ENCODE data around the gene HEPHL1. TPM values are rescaled to one million over a fixed set of nuclear protein-coding genes. Genes with fewer than 3 reads are reported as not detected.

The HEPHL1 gene
- total and polyA plus RNA-seq, 2 donors (not counting 1 experiment from before 2014, with no cell fraction given): not detected

DNA sequence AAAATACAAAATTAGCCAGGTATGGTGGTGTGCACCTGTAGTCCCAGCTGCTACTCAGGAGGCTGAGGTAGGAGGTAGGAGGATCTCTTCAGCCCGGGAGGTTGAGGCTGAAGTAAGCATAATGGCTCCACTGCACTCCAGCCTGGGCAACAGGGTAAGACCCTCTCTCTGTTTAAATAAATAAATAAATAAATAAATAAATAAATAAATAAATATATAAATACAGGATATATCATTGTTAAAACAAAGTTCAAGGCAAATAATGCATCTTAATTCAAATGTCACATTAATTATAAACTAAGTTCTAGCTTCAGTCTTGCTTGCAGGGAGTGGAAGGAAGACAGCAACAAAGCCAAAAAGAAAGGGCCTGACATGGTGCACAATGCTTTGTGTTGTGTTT is 63.0 kb downstream of the HEPHL1 start:
- H3K27me3 Mint-ChIP-seq: peaks cover 18% of the 10 kb centered on the region

DNA sequence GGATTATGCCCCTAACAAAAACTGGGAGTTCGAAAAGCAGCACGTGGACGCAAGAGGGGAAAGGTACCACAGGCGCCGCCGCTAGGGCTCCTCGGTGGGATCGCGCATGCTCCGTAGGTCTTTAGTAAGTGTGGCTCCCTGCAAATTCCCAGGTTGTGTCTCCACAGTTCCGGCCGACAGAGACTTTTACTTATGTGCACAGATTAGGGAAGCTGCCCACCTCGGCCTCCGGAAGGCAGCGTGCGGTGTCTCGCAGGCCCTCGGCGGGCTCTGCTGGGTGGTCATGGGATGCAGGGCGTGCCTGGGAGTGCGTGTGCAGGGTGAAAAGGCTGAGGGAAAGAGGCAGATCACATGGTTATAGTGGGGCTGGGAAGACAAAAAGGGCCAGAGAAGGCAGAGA is 67.8 kb downstream of the HEPHL1 start:
- Histone ChIP-seq H2AFZ (ENCODE audit: insufficient read depth, low read depth, low read length, poor library complexity, severe bottlenecking) (no peak overlapping the region), H3K27me3 (replicated peaks in 1 of 4; ENCODE audit: control extremely low read depth in 1 of 4, control insufficient read depth in 3 of 4, insufficient read depth in 4 of 4, low read length in 3 of 4) (no peaks in the 10 kb centered on the region), H3K4me3 (ENCODE audit: control extremely low read depth in 1 of 5, extremely low read depth in 1 of 5, insufficient read depth in 1 of 5, low read depth in 2 of 5, low read length in 4 of 5) (no peak overlapping the region), H3K27ac (ENCODE audit: low read length in 2 of 2) (no peak overlapping the region), H3K36me3 (replicated peaks in 1 of 2; ENCODE audit: control extremely low read depth in 1 of 2, control insufficient read depth in 1 of 2, extremely low read depth in 1 of 2, insufficient read depth in 2 of 2, low read length in 1 of 2) (no peaks in the 10 kb centered on the region), H3K9me3 (ENCODE audit: control extremely low read depth in 1 of 3, control insufficient read depth in 2 of 3, insufficient read depth in 1 of 3, low read length in 2 of 3) (peaks cover 0 to 6% (median 0%) of the 10 kb centered on the region in 3 donors), H3K9ac (ENCODE audit: low read length) (no peak overlapping the region), H4K20me1 (ENCODE audit: control insufficient read depth, insufficient read depth, low read length, poor library complexity, severe bottlenecking) (no peaks in the 10 kb centered on the region), H3K4me2 (replicated peaks; ENCODE audit: low read depth, low read length, poor library complexity, severe bottlenecking) (no peak overlapping the region), H3K79me2 (ENCODE audit: control insufficient read depth, insufficient read depth, low read length) (no peaks in the 10 kb centered on the region), H3K4me1 (ENCODE audit: control insufficient read depth in 2 of 2, insufficient read depth in 2 of 2, low read length in 2 of 2) (no peaks in the 10 kb centered on the region)
- no peak for DNase-seq
- no peak for ATAC-seq (ENCODE audit: low read depth)
- 96% methylated on average over 21 of the region's 21 CpGs for WGBS (ENCODE audit: insufficient coverage)
- peaks cover 2% of the 10 kb centered on the region for H3K9me3 Mint-ChIP-seq (ENCODE audit: insufficient read depth)
- TF ChIP-seq, protein P1, sequence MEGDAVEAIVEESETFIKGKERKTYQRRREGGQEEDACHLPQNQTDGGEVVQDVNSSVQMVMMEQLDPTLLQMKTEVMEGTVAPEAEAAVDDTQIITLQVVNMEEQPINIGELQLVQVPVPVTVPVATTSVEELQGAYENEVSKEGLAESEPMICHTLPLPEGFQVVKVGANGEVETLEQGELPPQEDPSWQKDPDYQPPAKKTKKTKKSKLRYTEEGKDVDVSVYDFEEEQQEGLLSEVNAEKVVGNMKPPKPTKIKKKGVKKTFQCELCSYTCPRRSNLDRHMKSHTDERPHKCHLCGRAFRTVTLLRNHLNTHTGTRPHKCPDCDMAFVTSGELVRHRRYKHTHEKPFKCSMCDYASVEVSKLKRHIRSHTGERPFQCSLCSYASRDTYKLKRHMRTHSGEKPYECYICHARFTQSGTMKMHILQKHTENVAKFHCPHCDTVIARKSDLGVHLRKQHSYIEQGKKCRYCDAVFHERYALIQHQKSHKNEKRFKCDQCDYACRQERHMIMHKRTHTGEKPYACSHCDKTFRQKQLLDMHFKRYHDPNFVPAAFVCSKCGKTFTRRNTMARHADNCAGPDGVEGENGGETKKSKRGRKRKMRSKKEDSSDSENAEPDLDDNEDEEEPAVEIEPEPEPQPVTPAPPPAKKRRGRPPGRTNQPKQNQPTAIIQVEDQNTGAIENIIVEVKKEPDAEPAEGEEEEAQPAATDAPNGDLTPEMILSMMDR (IDR thresholded peaks at IDR 0.05): no peak
- no peak for TF ChIP-seq EZH2 (IDR thresholded peaks at IDR 0.05; ENCODE audit: borderline replicate concordance, insufficient read depth, low read depth, low read length, poor library complexity, severe bottlenecking)
- no peaks in the 10 kb centered on the region for H3K4me1 Mint-ChIP-seq
- ChIA-PET CTCF (no interaction called here), POLR2A (no interaction called here)
- H3K27ac Mint-ChIP-seq: no peak overlapping the region
- intact Hi-C loops (cut with micrococcal nuclease): no loop called here
- H3K4me3 Mint-ChIP-seq: no peak overlapping the region
- H3K27me3 Mint-ChIP-seq: peaks cover 7% of the 10 kb centered on the region

More for the DNA sequence above, 63.0 kb downstream of the HEPHL1 start:
- peaks cover 0 to 3% (median 0%) of the 10 kb centered on the region in 3 donors for H3K9me3 ChIP-seq (ENCODE audit: control extremely low read depth in 1 of 3, control insufficient read depth in 2 of 3, insufficient read depth in 1 of 3, low read length in 2 of 3)
- H3K4me3 Mint-ChIP-seq: no peak overlapping the region
- peaks cover 2% of the 10 kb centered on the region for H3K9me3 Mint-ChIP-seq (ENCODE audit: insufficient read depth)
- no peaks in the 10 kb centered on the region for H3K79me2 ChIP-seq (ENCODE audit: control insufficient read depth, insufficient read depth, low read length)
- H2AFZ ChIP-seq (ENCODE audit: insufficient read depth, low read depth, low read length, poor library complexity, severe bottlenecking): no peak overlapping the region
- intact Hi-C loops (cut with micrococcal nuclease): no loop called here
- TF ChIP-seq EZH2 (IDR thresholded peaks at IDR 0.05; ENCODE audit: borderline replicate concordance, insufficient read depth, low read depth, low read length, poor library complexity, severe bottlenecking): no peak
- TF ChIP-seq, protein P1 (IDR thresholded peaks at IDR 0.05): no peak
- H3K4me2 ChIP-seq (replicated peaks; ENCODE audit: low read depth, low read length, poor library complexity, severe bottlenecking): no peak overlapping the region
- no CpG with 5 or more reads among the region's 1 CpG for WGBS (ENCODE audit: insufficient coverage)
- no peak overlapping the region for H3K4me3 ChIP-seq (ENCODE audit: control extremely low read depth in 1 of 5, extremely low read depth in 1 of 5, insufficient read depth in 1 of 5, low read depth in 2 of 5, low read length in 4 of 5)
- ChIA-PET POLR2A (no interaction called here), CTCF (no interaction called here)
- H4K20me1 ChIP-seq (ENCODE audit: control insufficient read depth, insufficient read depth, low read length, poor library complexity, severe bottlenecking): no peaks in the 10 kb centered on the region
- H3K9ac ChIP-seq (ENCODE audit: low read length): no peak overlapping the region
- no peak for DNase-seq
- no peaks in the 10 kb centered on the region for H3K36me3 ChIP-seq (replicated peaks in 1 of 2; ENCODE audit: control extremely low read depth in 1 of 2, control insufficient read depth in 1 of 2, extremely low read depth in 1 of 2, insufficient read depth in 2 of 2, low read length in 1 of 2)
- H3K27ac ChIP-seq (ENCODE audit: low read length in 2 of 2): no peak overlapping the region
- no peaks in the 10 kb centered on the region for H3K4me1 Mint-ChIP-seq
- H3K27me3 ChIP-seq (replicated peaks in 1 of 4; ENCODE audit: control extremely low read depth in 1 of 4, control insufficient read depth in 3 of 4, insufficient read depth in 4 of 4, low read length in 3 of 4): no peaks in the 10 kb centered on the region
- ATAC-seq (ENCODE audit: low read depth): no peak
- no peak overlapping the region for H3K27ac Mint-ChIP-seq
- H3K4me1 ChIP-seq (ENCODE audit: control insufficient read depth in 2 of 2, insufficient read depth in 2 of 2, low read length in 2 of 2): no peaks in the 10 kb centered on the region

Measured in B cell (primary cell).